H1 (cell line): ENCODE data around the gene BRSK2. TPM values are rescaled to one million over a fixed set of nuclear protein-coding genes. Genes with fewer than 3 reads are reported as not detected.

Experiments used
- CTCF ChIA-PET: fragments of 300-600 bp; sonication (Branson Sonifier 250); formaldehyde crosslinking; loops from one replicate; lab custom pipeline; 2021; ENCODE audit not compliant: partially characterized antibody; lab: Charles Lee
- POLR2A ChIA-PET: fragments of 300-600 bp; sonication (Branson Sonifier 250); formaldehyde crosslinking; loops from one replicate; lab custom pipeline; 2021; ENCODE audit warnings: inconsistent platforms; ENCODE audit not compliant: partially characterized antibody; lab: Charles Lee
- DNase-seq, 2 experiments: peaks; one replicate each; pipeline versions ENCODE4 v3.0.0 to v3.0.0-alpha.2; 2010 to 2022; ENCODE audit warnings: low spot score in 2 of 2, low read depth in 1 of 2, mixed read lengths in 1 of 2
- FAIRE-seq: peaks from 2 replicates; lab custom pipeline; 2011; peaks lifted over from hg19 to GRCh38; lab: Jason Lieb, UNC
- H2AFZ ChIP-seq: 2 replicates; pipeline ENCODE4 v1.8.1; 2012; ENCODE audit warnings: low read length, inconsistent platforms
- H2AK5ac ChIP-seq: 2 replicates; pipeline ENCODE4 v1.6.1; 2013; ENCODE audit warnings: low read depth, low read length
- H2BK120ac ChIP-seq: replicated peaks from 2 replicates; pipeline ENCODE3; 2013; ENCODE audit warnings: low read depth, low read length, inconsistent platforms
- H2BK12ac ChIP-seq: 2 replicates; pipeline ENCODE4 v1.6.1; 2013; ENCODE audit warnings: low read depth, low read length
- H2BK15ac ChIP-seq: 2 replicates; pipeline ENCODE4 v1.6.1; 2013; ENCODE audit warnings: low read length
- H2BK20ac ChIP-seq: 2 replicates; pipeline ENCODE4 v1.6.1; 2013; ENCODE audit warnings: low read length
- H2BK5ac ChIP-seq: 2 replicates; pipeline ENCODE4 v1.6.1; 2013; ENCODE audit warnings: low read depth, low read length
- H3K14ac ChIP-seq: 2 replicates; pipeline ENCODE4 v1.6.1; 2013; ENCODE audit warnings: inconsistent platforms; ENCODE audit not compliant: insufficient read length
- H3K18ac ChIP-seq: 2 replicates; pipeline ENCODE4 v1.6.1; 2013; ENCODE audit warnings: low read length; ENCODE audit errors: extremely low read depth
- H3K23ac ChIP-seq: 2 replicates; pipeline ENCODE4 v1.6.1; 2013; ENCODE audit warnings: inconsistent platforms; ENCODE audit not compliant: insufficient read length
- H3K23me2 ChIP-seq: 2 replicates; pipeline ENCODE4 v1.6.1; 2013; ENCODE audit warnings: low read depth, low read length
- H3K27ac ChIP-seq: 2 replicates; pipeline ENCODE4 v1.6.1; 2011; ENCODE audit warnings: low read depth, low read length, inconsistent platforms
- H3K27me3 ChIP-seq, 4 experiments: replicated peaks in 1 of 4; 1 replicate in 1 of 4; 2 replicates in 3 of 4; pipeline versions ENCODE4 v1.6.1 to v1.8.1; 2011 to 2013; ENCODE audit warnings: low read length in 3 of 4, mild to moderate bottlenecking in 3 of 4, inconsistent platforms in 2 of 4, mixed read lengths in 2 of 4, moderate library complexity in 1 of 4; ENCODE audit not compliant: control insufficient read depth in 3 of 4, insufficient read depth in 3 of 4; ENCODE audit errors: extremely low read depth in 1 of 4
- H3K36me3 ChIP-seq, 4 experiments: 2 replicates each; pipeline versions ENCODE4 v1.6.1 to v1.8.1; 2011 to 2013; ENCODE audit warnings: mild to moderate bottlenecking in 4 of 4, low read length in 3 of 4, moderate library complexity in 2 of 4, control low read depth in 1 of 4, inconsistent platforms in 1 of 4; ENCODE audit not compliant: insufficient read depth in 4 of 4, control insufficient read depth in 2 of 4
- H3K4ac ChIP-seq: replicated peaks from 2 replicates; pipeline ENCODE3; 2013; ENCODE audit warnings: low read length, low read depth, mixed read lengths, inconsistent platforms; ENCODE audit not compliant: insufficient read length
- H3K4me1 ChIP-seq, 4 experiments: replicated peaks in 1 of 4; 1 replicate in 1 of 4; 2 replicates in 3 of 4; pipeline versions ENCODE4 v1.6.1 to v1.8.1; 2011 to 2013; ENCODE audit warnings: low read length in 3 of 4, inconsistent platforms in 2 of 4, mixed read lengths in 1 of 4; ENCODE audit not compliant: insufficient read depth in 4 of 4, control insufficient read depth in 3 of 4
- H3K4me2 ChIP-seq, 2 experiments: 2 replicates each; pipeline versions ENCODE4 v1.6.1 to v1.8.1; 2011 to 2013; ENCODE audit warnings: low read depth in 2 of 2, low read length in 2 of 2, control low read depth in 1 of 2, inconsistent platforms in 1 of 2, mild to moderate bottlenecking in 1 of 2; ENCODE audit not compliant: insufficient read depth in 1 of 2
- H3K4me3 ChIP-seq, 4 experiments: fragments of 200-600, 300-600 bp in 1 of 4; sonication (generic), shearing (Covaris generic), sonication (Bioruptor Twin) in 1 of 4; 2 replicates each; pipeline versions ENCODE4 v1.5.1 to v1.8.1; 2011 to 2016; ENCODE audit warnings: low read length in 4 of 4, low read depth in 3 of 4, control low read depth in 2 of 4, inconsistent platforms in 2 of 4, mild to moderate bottlenecking in 2 of 4, mixed read lengths in 1 of 4, moderate library complexity in 1 of 4; ENCODE audit not compliant: insufficient read depth in 2 of 4; ENCODE audit errors: extremely low read depth in 1 of 4
- H3K56ac ChIP-seq: replicated peaks from 2 replicates; pipeline ENCODE3; 2013; ENCODE audit warnings: low read depth, mild to moderate bottlenecking, mixed read lengths, low read length, inconsistent platforms; ENCODE audit not compliant: insufficient read length
- H3K79me1 ChIP-seq: 2 replicates; pipeline ENCODE4 v1.6.1; 2013; ENCODE audit warnings: low read depth, low read length, control low read depth
- H3K79me2 ChIP-seq, 2 experiments: 2 replicates each; pipeline versions ENCODE4 v1.6.1 to v1.8.1; 2012 to 2013; ENCODE audit warnings: low read length in 2 of 2, mild to moderate bottlenecking in 2 of 2, inconsistent platforms in 1 of 2; ENCODE audit not compliant: insufficient read depth in 2 of 2, control insufficient read depth in 1 of 2
- H3K9ac ChIP-seq, 4 experiments: replicated peaks in 1 of 4; 1 replicate in 1 of 4; 2 replicates in 3 of 4; pipeline versions ENCODE4 v1.6.1 to v1.8.1; 2011 to 2013; ENCODE audit warnings: low read depth in 3 of 4, low read length in 3 of 4, control low read depth in 2 of 4, mild to moderate bottlenecking in 2 of 4, moderate library complexity in 2 of 4, inconsistent platforms in 1 of 4; ENCODE audit errors: extremely low read depth in 1 of 4
- H3K9me3 ChIP-seq, 2 experiments: 2 replicates each; pipeline versions ENCODE4 v1.6.1 to v1.8.1; 2012 to 2013; ENCODE audit warnings: mild to moderate bottlenecking in 2 of 2, moderate library complexity in 2 of 2, control low read depth in 1 of 2, inconsistent platforms in 1 of 2, low read depth in 1 of 2, low read length in 1 of 2, mixed read lengths in 1 of 2; ENCODE audit not compliant: insufficient read depth in 2 of 2
- H4K20me1 ChIP-seq, 2 experiments: replicated peaks in 1 of 2; 2 replicates each; pipeline versions ENCODE3 to v1.8.1; 2011 to 2013; ENCODE audit warnings: inconsistent platforms in 2 of 2, low read length in 2 of 2, mild to moderate bottlenecking in 1 of 2; ENCODE audit not compliant: insufficient read depth in 2 of 2, control insufficient read depth in 1 of 2
- H4K5ac ChIP-seq: 2 replicates; pipeline ENCODE4 v1.6.1; 2013; ENCODE audit warnings: low read length, low read depth, mixed read lengths, inconsistent platforms; ENCODE audit not compliant: insufficient read length
- H4K8ac ChIP-seq: 2 replicates; pipeline ENCODE4 v1.8.0; 2013; ENCODE audit warnings: mild to moderate bottlenecking, moderate library complexity, low read length, inconsistent platforms; ENCODE audit not compliant: insufficient read depth; ENCODE audit errors: extremely low read depth
- H4K91ac ChIP-seq: replicated peaks from 2 replicates; pipeline ENCODE3; 2013; ENCODE audit warnings: low read length, mixed read lengths, inconsistent platforms; ENCODE audit not compliant: insufficient read length
- ATF2 ChIP-seq: IDR thresholded peaks from 2 replicates; pipeline ENCODE4 v1.6.1; 2012; ENCODE audit warnings: low read length, inconsistent platforms
- BACH1 ChIP-seq: IDR thresholded peaks from 2 replicates; pipeline ENCODE4 v1.6.1; 2012; ENCODE audit warnings: low read length, improper control_type of control experiment
- CTCF ChIP-seq, 3 experiments: IDR thresholded peaks; 1 replicate in 2 of 3; 2 replicates in 1 of 3; pipeline versions ENCODE4 v1.5.1 to v1.6.1; 2011; ENCODE audit warnings: low read length in 3 of 3, mild to moderate bottlenecking in 3 of 3, inconsistent platforms in 2 of 3, low read depth in 1 of 3, moderate library complexity in 1 of 3; ENCODE audit not compliant: insufficient read depth in 1 of 3; ENCODE audit errors: control extremely low read depth in 1 of 3
- EGR1 ChIP-seq: IDR thresholded peaks from 2 replicates; pipeline ENCODE4 v1.6.1; 2011; ENCODE audit warnings: low read depth, low read length, borderline replicate concordance
- EZH2 ChIP-seq: fragments of 200-600 bp; sonication (generic); IDR thresholded peaks from 2 replicates; pipeline ENCODE4 v1.7.1; 2012; ENCODE audit warnings: low read depth, mild to moderate bottlenecking, moderate library complexity, low read length, inconsistent platforms; ENCODE audit not compliant: severe bottlenecking
- POLR2A ChIP-seq, 2 experiments: IDR thresholded peaks; 1 replicate in 1 of 2; 2 replicates in 1 of 2; pipeline ENCODE4 v1.6.1; 2011; ENCODE audit warnings: low read depth in 2 of 2, low read length in 2 of 2, mild to moderate bottlenecking in 2 of 2; ENCODE audit errors: control extremely low read depth in 1 of 2
- SP2 ChIP-seq: IDR thresholded peaks from 2 replicates; pipeline ENCODE4 v1.6.1; 2012; ENCODE audit warnings: mild to moderate bottlenecking, low read length, inconsistent platforms
- TAF1 ChIP-seq: IDR thresholded peaks from 2 replicates; pipeline ENCODE4 v1.6.1; 2011; ENCODE audit warnings: mild to moderate bottlenecking, low read depth, low read length
- TAF7 ChIP-seq: optimal IDR thresholded peaks from 2 replicates; pipeline ENCODE3; 2011; ENCODE audit warnings: low read depth, mild to moderate bottlenecking, inconsistent platforms, low read length, moderate library complexity, borderline replicate concordance
- ZNF274 ChIP-seq: IDR thresholded peaks from 2 replicates; pipeline ENCODE4 v1.7.0; 2012; ENCODE audit warnings: low read length, borderline replicate concordance; ENCODE audit errors: extremely low read depth
- WGBS, 2 experiments: shearing (Covaris generic) in 1 of 2; methylation state at CpG; one replicate each; pipeline versions ENCODE4 v1.1.6 to v1.1.7; 2013 to 2015; ENCODE audit warnings: low lambda C conversion rate in 2 of 2, mixed read lengths in 2 of 2, inconsistent platforms in 1 of 2, low coverage in 1 of 2, missing lambda C conversion rate in 1 of 2; ENCODE audit not compliant: insufficient replicate concordance in 2 of 2, insufficient coverage in 1 of 2, insufficient read length in 1 of 2; ENCODE audit errors: extremely low coverage in 1 of 2, missing lambda C conversion rate in 1 of 2; 5-methylcytosine and 5-hydroxymethylcytosine counted together
- polyA plus RNA-seq, 7 experiments: library from polyadenylated mRNA; depleted of rRNA in 3 of 7; stranded (reverse) in 5 of 7; unstranded in 2 of 7; fragments of >200 nt in 5 of 7; fragments of 200-250 nt in 2 of 7; gene quantifications; 1 replicate in 5 of 7; 2 replicates in 1 of 7; 4 replicates in 1 of 7; pipeline versions ENCODE4 v1.2.1 to v1.2.3, GENCODE V29; 2011 to 2013; ENCODE audit warnings: missing spikeins in 2 of 7, mixed read lengths in 2 of 7
- total RNA-seq: library from RNA; stranded (reverse); fragmentation: NEBNext Ultra II Directional; extraction: Animal tissue kit (Norgen Biotek cat#: 25700); gene quantifications from 2 replicates; pipeline ENCODE4 v1.2.1, GENCODE V29; 2021

BRSK2 gene
- total and polyA plus RNA-seq, 2 of the 8 experiments (the other 6 are each of a cell fraction or from before 2014, with no cell fraction given), result 17.3 to 27.1 TPM

- Histone ChIP-seq H3K27ac (no peak overlapping the region), H3K79me2 (no peaks in the 10 kb centered on the region), H4K20me1 (no peaks in the 10 kb centered on the region), H3K9ac (no peak overlapping the region), H3K79me1 (no peaks in the 10 kb centered on the region), H2BK5ac (no peak overlapping the region), H2BK20ac (no peak overlapping the region), H3K9me3 (peaks cover 16 to 43% of the 10 kb centered on the region in 2 experiments; a peak in 3 of 4 replicates), H3K27me3 (no peaks in the 10 kb centered on the region), H2BK15ac (no peak overlapping the region), H2BK120ac (no peak overlapping the region), H3K36me3 (no peaks in the 10 kb centered on the region), H3K14ac (no peak overlapping the region), H3K23ac (no peak overlapping the region), H4K91ac (no peak overlapping the region), H3K4me1 (no peaks in the 10 kb centered on the region; a peak in 1 of 7 replicates), H3K23me2 (no peaks in the 10 kb centered on the region), H3K4ac (no peak overlapping the region), H3K4me3 (no peak overlapping the region), H2AK5ac (no peak overlapping the region), H4K5ac (no peak overlapping the region), H4K8ac (no peak overlapping the region), H3K4me2 (no peak overlapping the region), H3K18ac (no peak overlapping the region), H2AFZ (no peak overlapping the region), H2BK12ac (no peak overlapping the region), H3K56ac (no peak overlapping the region)
- ChIA-PET CTCF (no interaction called here), POLR2A (interaction anchor here (1.6 kb wide), 1 partner anchor 11 kb away, joined by 4 read pairs; no protein-coding TSS in a partner anchor)
- FAIRE-seq (no peak), DNase-seq (no peak)
- 92% methylated on average over 13 of the region's 13 CpGs; no CpG with 5 or more reads in 1 of the 2 experiments for WGBS, 2 experiments
- TF ChIP-seq TAF1 (no peak), ATF2 (no peak), BACH1 (no peak), EZH2 (no peak), POLR2A (IDR thresholded peaks at IDR 0.05; ENCODE audit: control extremely low read depth in 1 of 2, low read depth in 2 of 2, low read length in 2 of 2) (no peak), EGR1 (no peak), TAF7 (no peak), CTCF (IDR thresholded peaks at IDR 0.05; ENCODE audit: control extremely low read depth in 1 of 3, insufficient read depth in 1 of 3, low read depth in 1 of 3, low read length in 3 of 3) (no peak), SP2 (no peak), ZNF274 (no peak)
These were observed 18.4 kb upstream of the BRSK2 start for GRCh38 chr11:1371377-1371776.
